IMR-90 (cell line): ENCODE results near the gene GPR137. TPM values are rescaled to one million over a fixed set of nuclear protein-coding genes. Genes with fewer than 3 reads are reported as not detected.

Experiments
- ATAC-seq: fragments of 200-7000 bp; cut with Tn5 transposase; 2 replicates; pipeline ENCODE4 v1.9.1; 2020; ENCODE audit warnings: low read depth, mild to moderate bottlenecking, moderate library complexity
- Bru-seq: library from RNA; stranded (reverse); fragments of 400-500 nt; gene quantifications from one replicate; lab custom pipeline; 2021; lab: Mats Ljungman, UMichigan
- BruChase-seq, 2 experiments: library from RNA; stranded (reverse); fragments of 400-500 nt; gene quantifications; one replicate each; lab custom pipeline; 2021; lab: Mats Ljungman, UMichigan
- BruUV-seq: library from RNA; stranded (reverse); fragments of 400-500 nt; replicated peaks from 2 replicates; lab custom pipeline; 2021; lab: Mats Ljungman, UMichigan
- CTCF ChIA-PET: fragments of 300-600 bp; formaldehyde crosslinking; extraction: SDS; loops from one replicate; lab custom pipeline; 2021; ENCODE audit warnings: antibody characterized with exemption; lab: Yijun Ruan, JAX
- POLR2A ChIA-PET: fragments of 300-600 bp; sonication (Branson Sonifier 250); formaldehyde crosslinking; loops from one replicate; lab custom pipeline; 2022; ENCODE audit warnings: antibody characterized with exemption; ENCODE audit not compliant: unreplicated experiment; lab: Charles Lee
- DNase-seq: peaks from one replicate; pipeline ENCODE4 v3.0.0; 2013
- H2AFZ ChIP-seq: replicated peaks from 2 replicates; pipeline ENCODE3; 2013; ENCODE audit warnings: low read length, mild to moderate bottlenecking; ENCODE audit not compliant: poor library complexity
- H2AK5ac ChIP-seq: 2 replicates; pipeline ENCODE4 v1.6.1; 2013; ENCODE audit warnings: low read depth, low read length, inconsistent platforms
- H2AK9ac ChIP-seq: replicated peaks from 2 replicates; pipeline ENCODE3; 2013; ENCODE audit warnings: mild to moderate bottlenecking, low read depth, low read length, moderate library complexity; ENCODE audit not compliant: poor library complexity
- H2BK120ac ChIP-seq: 2 replicates; pipeline ENCODE4 v1.6.1; 2013; ENCODE audit warnings: low read depth, low read length, inconsistent platforms
- H2BK15ac ChIP-seq: 3 replicates; pipeline ENCODE4 v1.6.1; 2013; ENCODE audit warnings: low read depth, low read length, inconsistent platforms
- H2BK20ac ChIP-seq: 2 replicates; pipeline ENCODE4 v1.6.1; 2013; ENCODE audit warnings: low read depth, mild to moderate bottlenecking, inconsistent platforms, low read length, moderate library complexity
- H2BK5ac ChIP-seq: 2 replicates; pipeline ENCODE4 v1.6.1; 2013; ENCODE audit warnings: mild to moderate bottlenecking, low read depth, low read length, inconsistent platforms; ENCODE audit not compliant: poor library complexity, severe bottlenecking
- H3K14ac ChIP-seq: replicated peaks from 2 replicates; pipeline ENCODE4 v1.6.1; 2013; ENCODE audit warnings: low read depth, low read length, inconsistent platforms
- H3K18ac ChIP-seq: 2 replicates; pipeline ENCODE4 v1.6.1; 2013; ENCODE audit warnings: low read depth, low read length, control low read depth
- H3K23ac ChIP-seq: 2 replicates; pipeline ENCODE4 v1.6.1; 2013; ENCODE audit warnings: low read depth, low read length, inconsistent platforms
- H3K27ac ChIP-seq: 2 replicates; pipeline ENCODE4 v1.5.1; 2013; ENCODE audit warnings: mild to moderate bottlenecking, control low read depth, low read length; ENCODE audit not compliant: insufficient read depth
- H3K27me3 ChIP-seq: 2 replicates; pipeline ENCODE4 v1.6.1; 2013; ENCODE audit warnings: low read length; ENCODE audit not compliant: control insufficient read depth, insufficient read depth
- H3K36me3 ChIP-seq: 2 replicates; pipeline ENCODE4 v1.6.1; 2013; ENCODE audit warnings: low read length, mixed read lengths; ENCODE audit not compliant: control insufficient read depth, insufficient read depth
- H3K4ac ChIP-seq: 2 replicates; pipeline ENCODE4 v1.6.1; 2013; ENCODE audit warnings: low read depth, low read length, inconsistent platforms
- H3K4me1 ChIP-seq: 2 replicates; pipeline ENCODE4 v1.6.1; 2013; ENCODE audit warnings: low read length, mixed read lengths; ENCODE audit not compliant: control insufficient read depth, insufficient read depth
- H3K4me2 ChIP-seq: 2 replicates; pipeline ENCODE4 v1.6.1; 2013; ENCODE audit warnings: low read depth, mild to moderate bottlenecking, control low read depth, low read length, moderate library complexity
- H3K4me3 ChIP-seq: 2 replicates; pipeline ENCODE4 v1.5.1; 2013; ENCODE audit warnings: low read depth, mild to moderate bottlenecking, control low read depth, low read length, moderate library complexity; ENCODE audit not compliant: insufficient read depth
- H3K56ac ChIP-seq: 2 replicates; pipeline ENCODE4 v1.6.1; 2013; ENCODE audit warnings: low read length, inconsistent platforms; ENCODE audit not compliant: insufficient read depth; ENCODE audit errors: extremely low read depth
- H3K79me1 ChIP-seq, 2 experiments: 2 replicates each; pipeline ENCODE4 v1.6.1; 2013; ENCODE audit warnings: low read length in 2 of 2, inconsistent platforms in 1 of 2, low read depth in 1 of 2
- H3K9ac ChIP-seq: 2 replicates; pipeline ENCODE4 v1.6.1; 2013; ENCODE audit warnings: low read depth, low read length, control low read depth
- H3K9me1 ChIP-seq: 2 replicates; pipeline ENCODE4 v1.6.1; 2013; ENCODE audit warnings: low read length, inconsistent platforms; ENCODE audit not compliant: insufficient read depth
- H3K9me3 ChIP-seq: 2 replicates; pipeline ENCODE4 v1.6.1; 2013; ENCODE audit warnings: low read length; ENCODE audit not compliant: control insufficient read depth, insufficient read depth
- H4K20me1 ChIP-seq: 2 replicates; pipeline ENCODE4 v1.6.1; 2013; ENCODE audit warnings: low read length, inconsistent platforms; ENCODE audit not compliant: insufficient read depth
- H4K5ac ChIP-seq: 2 replicates; pipeline ENCODE4 v1.6.1; 2013; ENCODE audit warnings: mild to moderate bottlenecking, low read depth, low read length, control low read depth
- H4K8ac ChIP-seq, 2 experiments: 2 replicates each; pipeline ENCODE4 v1.6.1; 2013; ENCODE audit warnings: low read depth in 2 of 2, low read length in 2 of 2, control low read depth in 1 of 2, inconsistent platforms in 1 of 2
- H4K91ac ChIP-seq: 2 replicates; pipeline ENCODE4 v1.6.1; 2013; ENCODE audit warnings: low read depth, low read length, inconsistent platforms; ENCODE audit not compliant: insufficient read depth
- MAZ ChIP-seq: IDR thresholded peaks from 2 replicates; pipeline ENCODE4 v1.6.1; 2012; ENCODE audit warnings: low read depth, mild to moderate bottlenecking, low read length, improper control_type of control experiment, moderate library complexity, borderline replicate concordance
- MXI1 ChIP-seq: IDR thresholded peaks from 2 replicates; pipeline ENCODE4 v1.6.1; 2012; ENCODE audit warnings: low read depth, mild to moderate bottlenecking, low read length, moderate library complexity, borderline replicate concordance
- WGBS, 2 experiments: methylation state at CpG; one replicate each; pipeline versions ENCODE4 v1.1.5 to v1.1.7; 2013; ENCODE audit warnings: missing lambda C conversion rate in 2 of 2; ENCODE audit not compliant: insufficient read length in 1 of 2; ENCODE audit errors: extremely low coverage in 2 of 2; 5-methylcytosine and 5-hydroxymethylcytosine counted together
- dilution Hi-C: fragments of 300-500 bp; cut with HindIII; formaldehyde crosslinking; loops from one replicate; pipeline ENCODE4 v1.14.3; 2018; ENCODE audit warnings: low sequenced_read_pairs; ENCODE audit not compliant: unreplicated experiment
- in situ Hi-C: fragments of 300-500 bp; cut with MboI; formaldehyde crosslinking; loops from 3 replicates; pipeline ENCODE4 v1.14.3; 2019; ENCODE audit warnings: low sequenced_read_pairs, inconsistent platforms, mixed read lengths
- intact Hi-C: fragments of 100-400 bp; cut with micrococcal nuclease; formaldehyde crosslinking; loops from 2 replicates; pipeline ENCODE4 v1.10.0; 2022
- long read RNA-seq: library from polyadenylated mRNA; unstranded; transcript quantifications from one replicate; pipeline ENCODE4 v2.0.0, GENCODE V29; 2021; ENCODE audit not compliant: unreplicated experiment
- polyA plus RNA-seq, 3 experiments: library from polyadenylated mRNA; depleted of rRNA; stranded (reverse); fragments of >200 nt; gene quantifications; 2 replicates each; pipeline ENCODE4 v1.2.3, GENCODE V29; 2012; ENCODE audit warnings: low replicate concordance in 1 of 3
- total RNA-seq: library from RNA; depleted of rRNA; stranded (reverse); fragments of >200 nt; gene quantifications from 2 replicates; pipeline ENCODE4 v1.2.3, GENCODE V29; 2012; rRNA removed
- TF ChIP-seq, protein P1 (sequence below): conservative IDR thresholded peaks from 2 replicates; pipeline ENCODE4 v1.5.1; 2012; ENCODE audit warnings: mild to moderate bottlenecking, low read depth, low read length, improper control_type of control experiment
- TF ChIP-seq, protein P2 (sequence below): fragments of 150-350 bp; IDR thresholded peaks from 2 replicates; pipeline ENCODE4 v1.6.1; 2017; ENCODE audit warnings: mild to moderate bottlenecking, antibody characterized with exemption, low read length, low read depth

The GPR137 gene
- total RNA-seq = 2.8 and 3.6 TPM in 2 replicates
- polyA plus RNA-seq (2012; rRNA removed) = 26.0 and 31.8 TPM in 2 replicates
- 21.0 and 34.1 TPM in 2 replicates for polyA plus RNA-seq (2012; cell fraction: cytosol; rRNA removed)
- polyA plus RNA-seq (2012; cell fraction: nucleus; rRNA removed; ENCODE audit: low replicate concordance) = 40.1 and 102 TPM in 2 replicates
- percentile 42 among the genes with signal in this experiment for Bru-seq, nascent RNA
- BruChase-seq, experiment 1, labeled RNA remaining after a 6-hour chase = percentile 66 among the genes with signal in this experiment
- BruChase-seq, experiment 2, labeled RNA remaining after a 2-hour chase = percentile 50 among the genes with signal in this experiment
- long read RNA-seq, transcript GPR137-204 (7 exons, 1,596 nt) = major isoform, 13 of 44 reads
- long read RNA-seq, partial matches to known transcripts = 8 of 44 reads
- long read RNA-seq, other reads (novel, unspliced or antisense) = 19 of 44 reads

DNA sequence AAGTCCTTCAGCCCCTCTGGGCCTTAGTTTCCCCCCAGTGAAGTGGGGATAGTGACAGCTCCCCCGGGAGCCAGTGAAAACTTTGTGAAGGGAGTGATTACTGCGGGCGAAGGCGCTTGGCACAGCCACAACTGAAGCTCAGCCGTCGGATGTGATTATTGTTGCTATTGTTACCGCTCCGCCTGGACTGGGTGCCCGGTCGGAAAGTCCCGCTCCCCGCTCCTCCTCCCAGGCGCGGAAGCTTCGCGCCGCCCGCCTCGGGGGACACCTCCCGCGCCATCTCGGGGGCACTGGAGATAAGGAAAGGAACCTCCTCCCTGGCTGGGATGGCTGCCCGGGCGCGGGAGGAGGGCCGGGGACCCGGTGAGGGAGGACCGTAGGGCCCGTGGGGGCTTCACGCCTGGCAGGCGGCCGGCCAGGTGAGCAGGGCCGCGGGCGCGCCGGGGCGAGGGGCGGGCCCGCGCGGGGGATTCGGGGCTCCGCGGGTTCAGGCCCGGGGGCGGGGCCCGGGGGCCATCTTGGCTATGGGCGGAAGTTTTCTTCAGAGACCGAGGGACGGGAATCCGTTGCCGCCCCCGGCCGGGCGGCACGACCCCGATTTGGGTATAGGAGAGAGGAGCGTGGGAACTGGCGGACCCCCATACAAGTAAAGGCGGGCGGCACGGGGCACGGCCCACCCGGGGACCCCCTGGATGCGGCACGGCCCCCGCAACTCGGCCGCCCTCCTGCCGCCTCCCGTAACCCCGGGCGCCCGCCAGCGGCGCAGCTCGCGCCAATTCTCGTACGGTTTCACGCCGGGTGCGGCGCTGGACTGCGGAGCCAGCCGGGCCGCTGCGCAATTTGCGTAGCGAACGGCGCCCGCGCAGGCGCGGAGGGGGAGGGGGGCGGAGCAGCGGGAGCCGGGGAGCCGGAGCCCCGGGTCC lies at the start of gene GPR137:
GPR137 (plus strand) TSS at position 887 of the 923 bp plus-strand sequence. CDS start 677 bp downstream, outside the sequence.
- H2BK20ac ChIP-seq = no peak within 1 kb of the TSS
- WGBS, 2 experiments = 0% methylated on average over 37 of the region's 102 CpGs; no CpG with 5 or more reads in 1 of the 2 experiments
- peaks cover 6% of the 10 kb centered on the region; the same call in 1 of the 2 replicates for H3K36me3 ChIP-seq
- H3K4me3 ChIP-seq = peak within 1 kb of the TSS; percentile 71
- H4K8ac ChIP-seq = peak within 1 kb of the TSS; percentile 91 to 92; a peak in 3 of 4 replicates
- DNase-seq = peak; percentile 56
- H2AK9ac ChIP-seq = peak within 1 kb of the TSS; percentile 99
- no peaks in the 10 kb centered on the region for H4K20me1 ChIP-seq
- peak within 1 kb of the TSS; percentile 75 for H3K9ac ChIP-seq
- no peak within 1 kb of the TSS for H2BK15ac ChIP-seq
- POLR2A ChIA-PET = no interaction called here
- no peak within 1 kb of the TSS for H2BK120ac ChIP-seq
- peak within 1 kb of the TSS; percentile 55 for H3K56ac ChIP-seq
- no TSS peak for BruUV-seq
- TF ChIP-seq, protein P1, sequence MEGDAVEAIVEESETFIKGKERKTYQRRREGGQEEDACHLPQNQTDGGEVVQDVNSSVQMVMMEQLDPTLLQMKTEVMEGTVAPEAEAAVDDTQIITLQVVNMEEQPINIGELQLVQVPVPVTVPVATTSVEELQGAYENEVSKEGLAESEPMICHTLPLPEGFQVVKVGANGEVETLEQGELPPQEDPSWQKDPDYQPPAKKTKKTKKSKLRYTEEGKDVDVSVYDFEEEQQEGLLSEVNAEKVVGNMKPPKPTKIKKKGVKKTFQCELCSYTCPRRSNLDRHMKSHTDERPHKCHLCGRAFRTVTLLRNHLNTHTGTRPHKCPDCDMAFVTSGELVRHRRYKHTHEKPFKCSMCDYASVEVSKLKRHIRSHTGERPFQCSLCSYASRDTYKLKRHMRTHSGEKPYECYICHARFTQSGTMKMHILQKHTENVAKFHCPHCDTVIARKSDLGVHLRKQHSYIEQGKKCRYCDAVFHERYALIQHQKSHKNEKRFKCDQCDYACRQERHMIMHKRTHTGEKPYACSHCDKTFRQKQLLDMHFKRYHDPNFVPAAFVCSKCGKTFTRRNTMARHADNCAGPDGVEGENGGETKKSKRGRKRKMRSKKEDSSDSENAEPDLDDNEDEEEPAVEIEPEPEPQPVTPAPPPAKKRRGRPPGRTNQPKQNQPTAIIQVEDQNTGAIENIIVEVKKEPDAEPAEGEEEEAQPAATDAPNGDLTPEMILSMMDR = no peak
- TF ChIP-seq MXI1 = 0 out of 2 replicates have a peak, but pooled peaks have one; percentile 16
- TF ChIP-seq MAZ = peak; percentile 18; the same call in 1 of the 2 replicates
- TF ChIP-seq, protein P2, sequence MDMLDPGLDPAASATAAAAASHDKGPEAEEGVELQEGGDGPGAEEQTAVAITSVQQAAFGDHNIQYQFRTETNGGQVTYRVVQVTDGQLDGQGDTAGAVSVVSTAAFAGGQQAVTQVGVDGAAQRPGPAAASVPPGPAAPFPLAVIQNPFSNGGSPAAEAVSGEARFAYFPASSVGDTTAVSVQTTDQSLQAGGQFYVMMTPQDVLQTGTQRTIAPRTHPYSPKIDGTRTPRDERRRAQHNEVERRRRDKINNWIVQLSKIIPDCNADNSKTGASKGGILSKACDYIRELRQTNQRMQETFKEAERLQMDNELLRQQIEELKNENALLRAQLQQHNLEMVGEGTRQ = no peak
- peak within 1 kb of the TSS; percentile 86 for H3K14ac ChIP-seq
- peak within 1 kb of the TSS; percentile 56 for H4K5ac ChIP-seq
- intact Hi-C loops (loop anchor here (1.0 kb wide), 1 partner anchor 33 kb away; no protein-coding TSS in a partner anchor), in situ Hi-C loops (no loop called here), dilution Hi-C loops (no loop called here)
- peaks cover 5% of the 10 kb centered on the region; the same call in 1 of the 2 replicates for H3K9me1 ChIP-seq
- H3K4me1 ChIP-seq = peaks cover 8% of the 10 kb centered on the region
- peaks cover 2% of the 10 kb centered on the region; the same call in 1 of the 2 replicates for H3K27me3 ChIP-seq
- peak within 1 kb of the TSS; percentile 93 for H2AFZ ChIP-seq
- H3K79me1 ChIP-seq = peaks cover 15 to 39% of the 10 kb centered on the region in 2 experiments
- peak within 1 kb of the TSS; percentile 87; the same call in 1 of the 2 replicates for H3K23ac ChIP-seq
- peak within 1 kb of the TSS; percentile 95 for H3K4me2 ChIP-seq
- ATAC-seq = peak; percentile 73
- H3K9me3 ChIP-seq = no peaks in the 10 kb centered on the region
- peak within 1 kb of the TSS; percentile 86 for H3K27ac ChIP-seq
- H2AK5ac ChIP-seq = peak within 1 kb of the TSS; percentile 95
- CTCF ChIA-PET = interaction anchor here (1.6 kb wide), 1 partner anchor 20 kb away, joined by 4 read pairs; the partner anchor contains the start of gene ESRRA
- peak within 1 kb of the TSS; percentile 17; the same call in 1 of the 2 replicates for H3K18ac ChIP-seq
- H2BK5ac ChIP-seq = peak within 1 kb of the TSS; percentile 60
- H3K4ac ChIP-seq = peak within 1 kb of the TSS; percentile 81
- peak within 1 kb of the TSS; percentile 55 for H4K91ac ChIP-seq
